ENCODE data around the gene TMEM132D.

GRCh38 chr12:129619271-129619670 is 284.6 kb downstream of the TMEM132D start:
- TF ChIP-seq CTCF (IDR thresholded peaks at IDR 0.05; ENCODE audit: low read depth, low read length, missing input control) (no peak), TAF1 (conservative IDR thresholded peaks at IDR 0.05) (no peak), EGR1 (IDR thresholded peaks at IDR 0.05; ENCODE audit: low read depth in 2 of 2) (no peak), ATF3 (IDR thresholded peaks at IDR 0.05) (no peak), REST (IDR thresholded peaks at IDR 0.05) (no peak), MAX (IDR thresholded peaks at IDR 0.05) (no peak), RAD21 (IDR thresholded peaks at IDR 0.05) (no peak), SP1 (IDR thresholded peaks at IDR 0.05) (no peak), JUND (IDR thresholded peaks at IDR 0.05) (no peak)

Data from liver (tissue), 3 donors.